ENCODE measurements around the gene TNIK. TPM values are rescaled to one million over a fixed set of nuclear protein-coding genes. Genes with fewer than 3 reads are reported as not detected.
A peak's percentile ranks its signal among the peaks of the same experiment; 100 is the strongest.

Gene TNIK
- total RNA-seq, 1 donor from 2014 or later = 1.5 TPM

DNA sequence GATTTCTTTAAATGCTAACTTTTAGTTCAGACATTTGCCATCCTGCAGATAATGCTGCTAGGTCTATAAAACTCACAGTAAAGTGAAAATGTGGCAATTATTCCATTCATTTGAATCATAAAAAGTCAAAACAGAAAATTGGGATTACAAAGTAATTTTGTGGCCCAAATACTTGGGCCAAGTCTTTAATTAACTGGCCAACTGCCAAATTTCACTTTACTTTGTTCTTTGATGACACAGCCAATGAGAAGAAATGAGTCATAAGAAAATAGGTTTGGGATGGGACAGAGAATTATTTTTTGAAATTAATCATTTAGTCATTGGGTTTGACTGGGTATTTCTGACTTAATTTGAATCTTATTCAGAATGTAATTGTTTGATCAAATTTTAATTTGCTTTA, 343.8 kb downstream of the TNIK start:
- Mint-ChIP-seq H3K36me3 (ENCODE audit: unreplicated experiment) (no peaks in the 10 kb centered on the region), H3K27me3 (ENCODE audit: unreplicated experiment) (peaks cover 3% of the 10 kb centered on the region), H3K4me1 (ENCODE audit: low read depth, unreplicated experiment) (peaks cover 7% of the 10 kb centered on the region), H3K27ac (ENCODE audit: unreplicated experiment) (no peak overlapping the region), H3K4me3 (ENCODE audit: unreplicated experiment) (no peak overlapping the region), H3K9me3 (ENCODE audit: unreplicated experiment) (peaks cover 3% of the 10 kb centered on the region)
- no peak for DNase-seq
- TF ChIP-seq, protein P1, sequence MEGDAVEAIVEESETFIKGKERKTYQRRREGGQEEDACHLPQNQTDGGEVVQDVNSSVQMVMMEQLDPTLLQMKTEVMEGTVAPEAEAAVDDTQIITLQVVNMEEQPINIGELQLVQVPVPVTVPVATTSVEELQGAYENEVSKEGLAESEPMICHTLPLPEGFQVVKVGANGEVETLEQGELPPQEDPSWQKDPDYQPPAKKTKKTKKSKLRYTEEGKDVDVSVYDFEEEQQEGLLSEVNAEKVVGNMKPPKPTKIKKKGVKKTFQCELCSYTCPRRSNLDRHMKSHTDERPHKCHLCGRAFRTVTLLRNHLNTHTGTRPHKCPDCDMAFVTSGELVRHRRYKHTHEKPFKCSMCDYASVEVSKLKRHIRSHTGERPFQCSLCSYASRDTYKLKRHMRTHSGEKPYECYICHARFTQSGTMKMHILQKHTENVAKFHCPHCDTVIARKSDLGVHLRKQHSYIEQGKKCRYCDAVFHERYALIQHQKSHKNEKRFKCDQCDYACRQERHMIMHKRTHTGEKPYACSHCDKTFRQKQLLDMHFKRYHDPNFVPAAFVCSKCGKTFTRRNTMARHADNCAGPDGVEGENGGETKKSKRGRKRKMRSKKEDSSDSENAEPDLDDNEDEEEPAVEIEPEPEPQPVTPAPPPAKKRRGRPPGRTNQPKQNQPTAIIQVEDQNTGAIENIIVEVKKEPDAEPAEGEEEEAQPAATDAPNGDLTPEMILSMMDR (IDR thresholded peaks at IDR 0.05; ENCODE audit: partially characterized antibody, unreplicated experiment) = no peak

DNA sequence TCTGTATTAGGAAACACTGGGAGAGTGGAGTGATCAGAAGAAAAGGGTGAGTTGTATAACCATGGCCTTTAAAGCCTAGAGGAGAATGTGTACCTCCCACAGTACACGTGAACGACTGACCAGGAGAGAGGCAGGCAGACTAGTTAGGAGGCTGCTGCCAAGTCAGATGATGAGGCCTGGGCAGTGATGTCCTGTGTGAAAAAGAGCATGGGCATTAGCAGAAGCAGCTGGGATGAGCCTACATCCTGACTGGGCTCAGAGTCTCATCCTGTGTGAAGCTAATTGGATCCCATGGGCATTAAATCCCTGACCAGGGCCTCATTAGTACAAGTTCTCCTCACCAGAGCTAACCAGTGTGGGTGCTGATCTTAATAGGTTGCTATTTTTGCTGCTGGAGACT, 344.5 kb downstream of the TNIK start:
- peaks cover 3% of the 10 kb centered on the region for H3K27me3 Mint-ChIP-seq (ENCODE audit: unreplicated experiment)
- no peak overlapping the region for H3K27ac Mint-ChIP-seq (ENCODE audit: unreplicated experiment)
- H3K9me3 Mint-ChIP-seq (ENCODE audit: unreplicated experiment) = peaks cover 3% of the 10 kb centered on the region
- TF ChIP-seq, protein P1 (IDR thresholded peaks at IDR 0.05; ENCODE audit: partially characterized antibody, unreplicated experiment) = no peak
- no peaks in the 10 kb centered on the region for H3K36me3 Mint-ChIP-seq (ENCODE audit: unreplicated experiment)
- H3K4me1 Mint-ChIP-seq (ENCODE audit: low read depth, unreplicated experiment) = peaks cover 7% of the 10 kb centered on the region
- H3K4me3 Mint-ChIP-seq (ENCODE audit: unreplicated experiment) = no peak overlapping the region
- no peak for DNase-seq

DNA sequence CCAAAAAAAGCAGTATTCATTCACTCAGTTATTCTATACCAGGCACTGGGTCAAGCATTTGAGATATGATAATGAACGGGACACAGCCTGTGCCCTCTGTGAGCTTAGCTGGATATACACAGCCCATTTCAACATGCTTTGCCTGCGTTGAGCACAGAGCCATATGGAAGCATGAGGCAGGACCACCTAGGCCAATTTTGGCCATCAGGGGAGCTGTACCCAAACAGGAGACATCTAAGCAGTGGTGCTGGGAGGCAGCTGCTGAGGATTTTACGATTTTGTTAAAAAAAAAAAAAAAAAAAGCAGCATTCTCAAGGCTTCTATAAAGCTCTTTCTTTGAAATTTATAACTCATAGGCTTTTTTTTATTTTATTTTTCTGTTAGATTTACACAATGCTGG, 346.5 kb downstream of the TNIK start:
- TF ChIP-seq, protein P1 (IDR thresholded peaks at IDR 0.05; ENCODE audit: partially characterized antibody, unreplicated experiment) = peak; percentile 19
- H3K27ac Mint-ChIP-seq (ENCODE audit: unreplicated experiment) = no peak overlapping the region
- H3K4me3 Mint-ChIP-seq (ENCODE audit: unreplicated experiment) = no peak overlapping the region
- peaks cover 3% of the 10 kb centered on the region for H3K27me3 Mint-ChIP-seq (ENCODE audit: unreplicated experiment)
- peaks cover 3% of the 10 kb centered on the region for H3K9me3 Mint-ChIP-seq (ENCODE audit: unreplicated experiment)
- peaks cover 7% of the 10 kb centered on the region for H3K4me1 Mint-ChIP-seq (ENCODE audit: low read depth, unreplicated experiment)
- no peaks in the 10 kb centered on the region for H3K36me3 Mint-ChIP-seq (ENCODE audit: unreplicated experiment)
- peak; percentile 24 for DNase-seq

DNA sequence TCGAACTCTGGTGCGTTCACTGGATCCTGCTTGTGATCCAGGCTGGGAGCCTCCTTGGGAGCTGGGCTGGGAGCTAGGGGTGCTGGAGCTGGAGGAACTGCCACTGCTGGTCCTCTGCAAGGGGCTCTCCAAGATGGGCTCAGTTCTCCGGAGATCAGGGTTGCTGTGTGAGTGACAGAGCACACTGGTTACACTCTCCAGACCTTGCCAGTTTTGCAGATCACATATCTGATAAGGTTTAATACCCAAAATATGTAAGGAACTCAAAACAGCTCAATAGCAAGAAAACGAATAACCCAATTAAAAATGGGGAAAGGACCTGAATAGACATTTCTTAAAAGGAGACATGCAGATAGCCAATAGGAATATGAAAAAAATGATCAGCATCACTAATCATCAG, 349.5 kb downstream of the TNIK start:
- no peak overlapping the region for H3K27ac Mint-ChIP-seq (ENCODE audit: unreplicated experiment)
- no peak overlapping the region for H3K4me3 Mint-ChIP-seq (ENCODE audit: unreplicated experiment)
- H3K36me3 Mint-ChIP-seq (ENCODE audit: unreplicated experiment) = no peaks in the 10 kb centered on the region
- peaks cover 6% of the 10 kb centered on the region for H3K4me1 Mint-ChIP-seq (ENCODE audit: low read depth, unreplicated experiment)
- TF ChIP-seq, protein P1 (IDR thresholded peaks at IDR 0.05; ENCODE audit: partially characterized antibody, unreplicated experiment) = no peak
- H3K9me3 Mint-ChIP-seq (ENCODE audit: unreplicated experiment) = peaks cover 3% of the 10 kb centered on the region
- DNase-seq = no peak
- H3K27me3 Mint-ChIP-seq (ENCODE audit: unreplicated experiment) = peaks cover 3% of the 10 kb centered on the region

DNA sequence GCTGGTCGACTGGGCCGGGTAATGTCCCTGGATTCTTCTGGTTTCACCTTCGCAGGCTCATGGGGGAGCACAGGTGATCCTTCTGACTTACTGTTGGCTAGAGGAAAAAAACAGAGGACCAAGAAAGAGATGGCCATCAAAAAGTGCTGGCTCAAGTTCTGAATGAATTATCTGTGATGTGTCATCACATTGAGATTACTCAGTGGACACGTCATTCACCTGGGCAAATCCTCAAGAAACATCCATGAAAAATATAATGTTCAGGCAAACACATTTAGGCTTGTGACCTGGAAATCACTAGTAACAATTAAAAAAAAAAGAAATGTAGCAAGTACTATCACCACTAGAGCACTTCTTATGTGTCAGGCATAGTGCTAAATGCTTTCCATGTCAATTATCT, 352.1 kb downstream of the TNIK start:
- no peak overlapping the region for H3K4me3 Mint-ChIP-seq (ENCODE audit: unreplicated experiment)
- DNase-seq = no peak
- no peaks in the 10 kb centered on the region for H3K27me3 Mint-ChIP-seq (ENCODE audit: unreplicated experiment)
- H3K9me3 Mint-ChIP-seq (ENCODE audit: unreplicated experiment) = no peaks in the 10 kb centered on the region
- H3K4me1 Mint-ChIP-seq (ENCODE audit: low read depth, unreplicated experiment) = no peaks in the 10 kb centered on the region
- TF ChIP-seq, protein P1 (IDR thresholded peaks at IDR 0.05; ENCODE audit: partially characterized antibody, unreplicated experiment) = no peak
- H3K27ac Mint-ChIP-seq (ENCODE audit: unreplicated experiment) = no peak overlapping the region
- no peaks in the 10 kb centered on the region for H3K36me3 Mint-ChIP-seq (ENCODE audit: unreplicated experiment)

Data from glutamatergic neuron (in vitro differentiated cells).